Occipital lobe (tissue), 1 donor: ENCODE results near the gene VCAN. TPM values are rescaled to one million over a fixed set of nuclear protein-coding genes. Genes with fewer than 3 reads are reported as not detected.

Experiments used
- total RNA-seq: library from RNA; depleted of rRNA; stranded (reverse); fragments of >200 nt; gene quantifications from one replicate; pipeline ENCODE4 v1.2.3, GENCODE V29; 2014

VCAN gene
- total RNA-seq, 1 donor from 2014 or later, result 228 TPM

Other genes starting within 250 kb of the VCAN start
- gene HAPLN1, start 249.1 kb downstream of the VCAN start, total RNA-seq, result 15.1 TPM